A549 (cell line): ENCODE measurements around the gene HOXD11. TPM values are rescaled to one million over a fixed set of nuclear protein-coding genes. Genes with fewer than 3 reads are reported as not detected.

Source experiments
- ATAC-seq, 2 experiments: fragments of 200-7000 bp in 1 of 2; fragments of >200 bp in 1 of 2; cut with Nextera tagmentation in 1 of 2; cut with Tn5 transposase in 1 of 2; 3 replicates each; pipeline versions ENCODE4 v1.8.0 to v1.9.1; 2018 to 2020; ENCODE audit warnings: mild to moderate bottlenecking in 1 of 2, moderate library complexity in 1 of 2
- CTCF ChIA-PET: fragments of 300-600 bp; sonication (Branson Sonifier 250); formaldehyde crosslinking; extraction: SDS; loops from one replicate; lab custom pipeline; 2021; ENCODE audit warnings: antibody characterized with exemption, inconsistent platforms; lab: Yijun Ruan, JAX
- POLR2A ChIA-PET: fragments of 350-600 bp; formaldehyde crosslinking; extraction: SDS; loops from one replicate; lab custom pipeline; 2021; ENCODE audit warnings: antibody characterized with exemption, inconsistent platforms; lab: Yijun Ruan, JAX
- DNase-seq, 2 experiments: peaks; one replicate each; pipeline versions ENCODE4 v3.0.0 to v3.0.0-alpha.2; 2011 to 2016; ENCODE audit warnings: low read depth in 1 of 2, low spot score in 1 of 2
- FAIRE-seq: peaks from 2 replicates; lab custom pipeline; 2011; peaks lifted over from hg19 to GRCh38; lab: Jason Lieb, UNC
- H3K27ac ChIP-seq, 2 experiments: fragments of >200 bp; sonication (Bioruptor Twin); formaldehyde crosslinking; 3 replicates each; pipeline ENCODE4 v1.5.1; 2016 to 2017
- H3K4me1 ChIP-seq: fragments of >200 bp; sonication (Bioruptor Twin); formaldehyde crosslinking; 3 replicates; pipeline ENCODE4 v1.6.1; 2016
- H3K4me2 ChIP-seq: fragments of >200 bp; sonication (Bioruptor Twin); formaldehyde crosslinking; 3 replicates; pipeline ENCODE4 v1.6.1; 2016
- H3K4me3 ChIP-seq: fragments of >200 bp; sonication (Bioruptor Twin); formaldehyde crosslinking; 3 replicates; pipeline ENCODE4 v1.5.1; 2016
- H3K9me3 ChIP-seq: fragments of >200 bp; sonication (Bioruptor Twin); formaldehyde crosslinking; 3 replicates; pipeline ENCODE4 v1.6.1; 2016
- BHLHE40 ChIP-seq: IDR thresholded peaks from 2 replicates; pipeline ENCODE4 v1.6.1; 2012; ENCODE audit warnings: low read depth, low read length, inconsistent platforms
- CEBPB ChIP-seq, 2 experiments: fragments of >200 bp in 1 of 2; sonication (Bioruptor Twin) in 1 of 2; formaldehyde crosslinking in 1 of 2; IDR thresholded peaks; 2 replicates each; pipeline ENCODE4 v1.6.1; 2012 to 2016
- CHD2 ChIP-seq: fragments of 150-350 bp; IDR thresholded peaks from 2 replicates; pipeline ENCODE4 v1.6.1; 2014; ENCODE audit warnings: low read length; ENCODE audit not compliant: partially characterized antibody
- CHD4 ChIP-seq: fragments of 200-600 bp; sonication (generic); IDR thresholded peaks from 2 replicates; pipeline ENCODE4 v1.6.1; 2016; ENCODE audit warnings: antibody characterized with exemption, mild to moderate bottlenecking, borderline replicate concordance
- ELK1 ChIP-seq: fragments of 150-350 bp; IDR thresholded peaks from 2 replicates; pipeline ENCODE4 v1.6.1; 2014; ENCODE audit warnings: low read depth, mild to moderate bottlenecking, low read length
- HDAC2 ChIP-seq: fragments of 200-600 bp; sonication (generic); IDR thresholded peaks from 2 replicates; pipeline ENCODE4 v1.6.1; 2016
- HOXA7 ChIP-seq: fragments of 250-450 bp; sonication (Bioruptor Pico); IDR thresholded peaks from 2 replicates; pipeline ENCODE4 v1.5.0; 2020; ENCODE audit warnings: mild to moderate bottlenecking, moderate library complexity
- HOXB13 ChIP-seq: fragments of 250-450 bp; sonication (Bioruptor Pico); IDR thresholded peaks from 2 replicates; pipeline ENCODE4 v1.5.0; 2020; ENCODE audit warnings: low read depth, mild to moderate bottlenecking, moderate library complexity
- JUNB ChIP-seq: fragments of >200 bp; sonication (Bioruptor Twin); formaldehyde crosslinking; IDR thresholded peaks from 2 replicates; pipeline ENCODE4 v1.6.1; 2016
- KDM1A ChIP-seq: fragments of 200-600 bp; sonication (generic); IDR thresholded peaks from 2 replicates; pipeline ENCODE4 v1.6.1; 2016; ENCODE audit warnings: low read depth, mild to moderate bottlenecking
- KDM5A ChIP-seq: fragments of 200-600 bp; sonication (generic); IDR thresholded peaks from 2 replicates; pipeline ENCODE4 v1.6.1; 2016; ENCODE audit warnings: antibody characterized with exemption, mild to moderate bottlenecking
- MAFK ChIP-seq: fragments of 450-650 bp; IDR thresholded peaks from 2 replicates; pipeline ENCODE4 v1.6.1; 2014; ENCODE audit not compliant: partially characterized antibody
- MAX ChIP-seq: IDR thresholded peaks from 2 replicates; pipeline ENCODE4 v1.6.1; 2012
- PHF8 ChIP-seq: fragments of 200-600 bp; sonication (generic); IDR thresholded peaks from 2 replicates; pipeline ENCODE4 v1.6.1; 2016; ENCODE audit warnings: low read depth, mild to moderate bottlenecking, antibody characterized with exemption, moderate library complexity, borderline replicate concordance
- POLR2A ChIP-seq: IDR thresholded peaks from 2 replicates; pipeline ENCODE4 v1.6.1; 2012; ENCODE audit warnings: mild to moderate bottlenecking, low read length
- POLR2AphosphoS2 ChIP-seq: conservative IDR thresholded peaks from 2 replicates; pipeline ENCODE4 v1.6.1; 2012; ENCODE audit warnings: low read length, improper control_type of control experiment, inconsistent platforms
- REST ChIP-seq: fragments of 200-600 bp; sonication (generic); IDR thresholded peaks from 2 replicates; pipeline ENCODE4 v1.6.1; 2016; ENCODE audit warnings: antibody characterized with exemption, mild to moderate bottlenecking, moderate library complexity
- RNF2 ChIP-seq: fragments of 200-600 bp; sonication (generic); IDR thresholded peaks from 2 replicates; pipeline ENCODE4 v1.6.1; 2016; ENCODE audit warnings: low read depth, mild to moderate bottlenecking, antibody characterized with exemption, moderate library complexity, borderline replicate concordance
- TP53 ChIP-seq: fragments of 250-450 bp; sonication (Bioruptor Pico); IDR thresholded peaks from 2 replicates; pipeline ENCODE4 v1.5.0; 2021; ENCODE audit warnings: mild to moderate bottlenecking, moderate library complexity
- ZC3H11A ChIP-seq: fragments of 450-650 bp; IDR thresholded peaks from 2 replicates; pipeline ENCODE4 v1.6.1; 2014; ENCODE audit warnings: antibody characterized with exemption, mild to moderate bottlenecking
- ZNF302 ChIP-seq: fragments of 250-450 bp; sonication (Bioruptor Pico); IDR thresholded peaks from 2 replicates; pipeline ENCODE4 v1.9.0; 2021; ENCODE audit warnings: inconsistent platforms, mild to moderate bottlenecking, moderate library complexity
- WGBS: methylation state at CpG from one replicate; pipeline ENCODE4 v1.1.6; 2017; ENCODE audit errors: missing lambda C conversion rate; 5-methylcytosine and 5-hydroxymethylcytosine counted together
- polyA plus RNA-seq, 4 experiments: library from polyadenylated mRNA; depleted of rRNA in 3 of 4; stranded (reverse); fragments of >200 nt; fragmentation: RNase III in 1 of 4; extraction: RNeasy Plus Mini Kit Qiagen cat#74134 plus additional on column Dnase treatment in 1 of 4; gene quantifications; 2 replicates in 3 of 4; 3 replicates in 1 of 4; pipeline ENCODE4 v1.2.3, GENCODE V29; 2011 to 2017
- TF ChIP-seq, protein P1 (sequence below): IDR thresholded peaks from 2 replicates; pipeline ENCODE4 v1.6.1; 2012; ENCODE audit warnings: low read depth, borderline replicate concordance
- TF ChIP-seq, protein P2 (sequence below): fragments of 450-650 bp; IDR thresholded peaks from 2 replicates; pipeline ENCODE4 v1.6.1; 2014; ENCODE audit warnings: antibody characterized with exemption

Gene HOXD11
- polyA plus RNA-seq, 2 of the 4 experiments (the other 2 are of a cell fraction) = 2.6 to 4.8 TPM

GRCh38 chr2:176084611-176085119 lies 22.4 kb upstream of the HOXD11 start:
- ATAC-seq (no peak), FAIRE-seq (no peak), DNase-seq (no peak)
- ChIA-PET POLR2A (interaction anchor here (1.3 kb wide), 1 partner anchor 13 kb away, joined by 3 read pairs; no protein-coding TSS in a partner anchor), CTCF (interaction anchor here (1.1 to 4.8 kb wide), 6 partner anchors 13 to 1053 kb away, joined by 3 to 42 read pairs (median 5); partner anchors contain the start of gene HOXD12)
- Histone ChIP-seq H3K4me1 (peaks cover 7% of the 10 kb centered on the region; the same call in 1 of the 3 replicates), H3K27ac (no peak overlapping the region), H3K4me2 (0 out of 3 replicates have a peak overlapping the region, but pooled peaks have one; percentile 7), H3K9me3 (peaks cover 10% of the 10 kb centered on the region), H3K4me3 (no peak overlapping the region)
- TF ChIP-seq BHLHE40 (no peak), POLR2A (no peak), CEBPB (IDR thresholded peaks at IDR 0.05) (no peak), CHD4 (no peak), ZC3H11A (no peak), CHD2 (no peak), KDM5A (no peak), PHF8 (no peak), ZNF302 (CRISPR knock-in tag) (no peak), MAFK (no peak), REST (no peak), HDAC2 (no peak), KDM1A (no peak)
- 51% methylated on average over 26 of the region's 26 CpGs for WGBS

DNA sequence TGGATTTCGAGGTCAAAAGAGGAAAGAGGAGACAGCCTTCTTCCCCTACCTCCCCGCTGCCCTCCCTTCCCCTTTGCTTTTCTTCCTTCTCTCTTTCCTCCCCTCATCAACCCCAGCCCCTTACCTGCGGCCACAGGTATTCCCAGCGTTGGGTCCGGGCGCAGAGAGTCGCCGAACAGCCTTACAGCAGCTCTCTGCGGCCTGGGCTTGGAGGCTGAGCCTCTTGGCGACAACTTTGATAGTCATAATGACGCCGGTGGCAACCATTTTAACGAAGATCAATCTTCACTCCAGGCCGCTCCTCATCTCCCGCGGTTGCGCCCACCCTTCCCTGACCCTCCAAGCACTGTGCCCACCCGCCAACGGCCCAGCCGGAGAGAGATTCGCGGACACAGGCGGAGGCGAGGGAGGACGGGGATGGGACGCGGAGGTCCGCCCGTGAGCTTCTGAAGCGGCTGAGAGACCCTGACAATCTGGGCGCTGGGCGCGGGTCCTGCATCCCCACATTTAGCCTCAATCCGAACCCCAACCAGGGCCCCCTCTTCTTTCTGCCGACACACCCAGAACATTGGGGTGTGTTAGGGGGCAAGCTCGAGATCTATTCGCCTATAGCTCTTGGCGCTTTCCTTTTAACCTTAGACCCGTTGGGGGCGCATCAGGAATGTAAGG lies 21.8 kb upstream of the HOXD11 start:
- H3K4me1 ChIP-seq = peaks cover 7% of the 10 kb centered on the region; the same call in 1 of the 3 replicates
- H3K4me3 ChIP-seq = no peak overlapping the region
- DNase-seq (no peak), ATAC-seq (no peak; a peak in 1 of 6 replicates), FAIRE-seq (no peak)
- no peak overlapping the region for H3K27ac ChIP-seq
- peaks cover 10% of the 10 kb centered on the region for H3K9me3 ChIP-seq
- peak overlapping the region; percentile 91 for H3K4me2 ChIP-seq
- TF ChIP-seq, protein P1, sequence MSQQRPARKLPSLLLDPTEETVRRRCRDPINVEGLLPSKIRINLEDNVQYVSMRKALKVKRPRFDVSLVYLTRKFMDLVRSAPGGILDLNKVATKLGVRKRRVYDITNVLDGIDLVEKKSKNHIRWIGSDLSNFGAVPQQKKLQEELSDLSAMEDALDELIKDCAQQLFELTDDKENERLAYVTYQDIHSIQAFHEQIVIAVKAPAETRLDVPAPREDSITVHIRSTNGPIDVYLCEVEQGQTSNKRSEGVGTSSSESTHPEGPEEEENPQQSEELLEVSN = no peak
- no peak for TF ChIP-seq HOXA7 (CRISPR knock-in tag)
- no peak for TF ChIP-seq ELK1
- TF ChIP-seq, protein P2, sequence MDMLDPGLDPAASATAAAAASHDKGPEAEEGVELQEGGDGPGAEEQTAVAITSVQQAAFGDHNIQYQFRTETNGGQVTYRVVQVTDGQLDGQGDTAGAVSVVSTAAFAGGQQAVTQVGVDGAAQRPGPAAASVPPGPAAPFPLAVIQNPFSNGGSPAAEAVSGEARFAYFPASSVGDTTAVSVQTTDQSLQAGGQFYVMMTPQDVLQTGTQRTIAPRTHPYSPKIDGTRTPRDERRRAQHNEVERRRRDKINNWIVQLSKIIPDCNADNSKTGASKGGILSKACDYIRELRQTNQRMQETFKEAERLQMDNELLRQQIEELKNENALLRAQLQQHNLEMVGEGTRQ = no peak
- no peak for TF ChIP-seq TP53
- no peak for TF ChIP-seq JUNB
- TF ChIP-seq MAX = no peak
- TF ChIP-seq ZNF302 (CRISPR knock-in tag) = no peak
- no peak for TF ChIP-seq POLR2A
- TF ChIP-seq BHLHE40 = no peak
- TF ChIP-seq HOXB13 (CRISPR knock-in tag) = no peak
- no peak for TF ChIP-seq REST
- no peak for TF ChIP-seq RNF2
- TF ChIP-seq POLR2AphosphoS2 = no peak
- no peak for TF ChIP-seq PHF8
- ChIA-PET CTCF (interaction anchor here (0.6 to 4.8 kb wide), 18 partner anchors 9 to 1698 kb away, joined by 3 to 42 read pairs (median 4); partner anchors contain the start of genes HOXD12 and LNPK), POLR2A (interaction anchor here (1.3 kb wide), 1 partner anchor 12 kb away, joined by 3 read pairs; no protein-coding TSS in a partner anchor)
- WGBS = 35% methylated on average over 26 of the region's 40 CpGs
